Tibial artery (tissue), 4 donors: ENCODE measurements around the gene SLC16A10.

Experiments used
- DNase-seq, 2 donors: peaks; one replicate each; pipeline ENCODE4 v3.0.0-alpha.2; 2019
- H3K27ac ChIP-seq, 2 donors: fragments of 200-600 bp; sonication (generic) in 1 of 2; 1 replicate in 1 of 2; 2 replicates in 1 of 2; pipeline ENCODE4 v1.5.1; 2018 to 2019; ENCODE audit warnings: mild to moderate bottlenecking in 1 of 2
- H3K27me3 ChIP-seq, 2 donors: fragments of 200-600 bp; sonication (generic) in 1 of 2; one replicate each; pipeline versions ENCODE4 v1.5.1 to v1.6.0; 2016 to 2019
- H3K36me3 ChIP-seq, 3 donors: fragments of 200-600 bp; sonication (generic) in 2 of 3; one replicate each; pipeline ENCODE4 v1.5.1; 2016 to 2019; ENCODE audit warnings: mild to moderate bottlenecking in 2 of 3
- H3K4me1 ChIP-seq, 4 donors: fragments of 200-600 bp; sonication (generic) in 2 of 4; 1 replicate in 3 of 4; 2 replicates in 1 of 4; pipeline ENCODE4 v1.5.1; 2016 to 2019
- H3K4me3 ChIP-seq, 2 donors: fragments of 200-600 bp; sonication (generic) in 1 of 2; 1 replicate in 1 of 2; 2 replicates in 1 of 2; pipeline ENCODE4 v1.5.1; 2018 to 2019; ENCODE audit warnings: mild to moderate bottlenecking in 2 of 2
- H3K9me3 ChIP-seq, 3 donors: fragments of 200-600 bp; sonication (generic) in 1 of 3; one replicate each; pipeline ENCODE4 v1.5.1; 2016 to 2019
- intact Hi-C: fragments of 100-400 bp; cut with DNase I; formaldehyde crosslinking; loops from one replicate; pipeline ENCODE4 v1.15.0; 2023; ENCODE audit warnings: low total_unique reads
- TF ChIP-seq, protein P1 (sequence below), 2 experiments: fragments of 200-600 bp in 1 of 2; fragments of 450-650 bp in 1 of 2; IDR thresholded peaks; one replicate each; pipeline ENCODE4 v1.5.1; 2017 to 2019; ENCODE audit warnings: antibody characterized with exemption in 2 of 2, mild to moderate bottlenecking in 1 of 2, moderate library complexity in 1 of 2

Gene SLC16A10

DNA sequence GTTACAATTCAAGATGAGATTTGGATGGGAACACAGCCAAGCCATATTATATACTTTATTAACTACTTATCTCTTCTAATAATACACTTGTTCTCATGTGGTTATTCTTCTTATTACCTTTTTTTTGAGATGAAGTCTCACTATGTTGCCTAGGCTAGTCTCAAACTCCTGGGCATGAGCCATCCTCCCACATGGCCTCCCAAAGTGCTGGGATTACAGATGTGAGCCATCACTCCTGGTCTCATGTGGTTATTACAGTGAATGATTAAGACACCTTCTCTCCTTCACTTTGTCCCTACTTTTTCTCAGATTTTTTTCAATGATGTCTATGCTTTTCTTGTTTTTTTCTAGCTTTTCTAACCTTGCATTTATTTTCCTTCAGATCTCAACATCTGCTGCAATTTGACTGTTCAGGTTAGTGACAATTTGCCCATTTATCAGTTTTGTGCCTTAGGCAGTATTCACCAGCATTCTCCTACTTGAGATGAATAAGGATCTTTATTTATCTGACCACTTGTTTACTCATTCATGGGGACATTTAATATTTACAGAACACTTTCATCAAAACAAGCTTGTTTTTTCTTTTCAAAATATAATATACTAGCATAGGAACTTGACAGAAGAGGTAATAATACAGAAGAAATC is 105.7 kb downstream of the SLC16A10 start:
- Histone ChIP-seq H3K36me3 (no peaks in the 10 kb centered on the region), H3K9me3 (no peaks in the 10 kb centered on the region), H3K4me3 (no peak overlapping the region), H3K4me1 (no peaks in the 10 kb centered on the region), H3K27ac (no peak overlapping the region), H3K27me3 (no peaks in the 10 kb centered on the region)
- TF ChIP-seq, protein P1, sequence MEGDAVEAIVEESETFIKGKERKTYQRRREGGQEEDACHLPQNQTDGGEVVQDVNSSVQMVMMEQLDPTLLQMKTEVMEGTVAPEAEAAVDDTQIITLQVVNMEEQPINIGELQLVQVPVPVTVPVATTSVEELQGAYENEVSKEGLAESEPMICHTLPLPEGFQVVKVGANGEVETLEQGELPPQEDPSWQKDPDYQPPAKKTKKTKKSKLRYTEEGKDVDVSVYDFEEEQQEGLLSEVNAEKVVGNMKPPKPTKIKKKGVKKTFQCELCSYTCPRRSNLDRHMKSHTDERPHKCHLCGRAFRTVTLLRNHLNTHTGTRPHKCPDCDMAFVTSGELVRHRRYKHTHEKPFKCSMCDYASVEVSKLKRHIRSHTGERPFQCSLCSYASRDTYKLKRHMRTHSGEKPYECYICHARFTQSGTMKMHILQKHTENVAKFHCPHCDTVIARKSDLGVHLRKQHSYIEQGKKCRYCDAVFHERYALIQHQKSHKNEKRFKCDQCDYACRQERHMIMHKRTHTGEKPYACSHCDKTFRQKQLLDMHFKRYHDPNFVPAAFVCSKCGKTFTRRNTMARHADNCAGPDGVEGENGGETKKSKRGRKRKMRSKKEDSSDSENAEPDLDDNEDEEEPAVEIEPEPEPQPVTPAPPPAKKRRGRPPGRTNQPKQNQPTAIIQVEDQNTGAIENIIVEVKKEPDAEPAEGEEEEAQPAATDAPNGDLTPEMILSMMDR (IDR thresholded peaks at IDR 0.05), result no peak
- DNase-seq, result no peak
- intact Hi-C loops, result no loop called here

DNA sequence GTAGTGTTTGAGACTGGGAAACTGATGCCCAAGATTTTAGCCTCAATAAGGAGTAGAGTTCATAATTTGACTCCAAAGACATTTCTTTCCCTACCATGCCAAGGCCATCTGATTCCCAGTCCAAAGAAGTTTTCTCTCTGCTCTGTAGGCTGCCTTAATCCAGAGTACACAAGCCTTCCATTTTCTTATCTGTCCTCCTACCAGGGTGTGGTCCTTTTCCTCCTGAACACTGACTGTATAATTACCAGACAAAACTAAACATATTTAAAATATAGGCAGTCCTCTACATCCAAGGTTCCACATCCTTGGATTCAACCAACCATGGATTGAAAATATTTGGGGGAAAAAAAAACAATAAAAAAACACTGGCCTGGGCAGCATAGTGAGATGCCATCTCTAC is 108.4 kb downstream of the SLC16A10 start:
- Histone ChIP-seq H3K9me3 (no peaks in the 10 kb centered on the region), H3K36me3 (no peaks in the 10 kb centered on the region)

DNA sequence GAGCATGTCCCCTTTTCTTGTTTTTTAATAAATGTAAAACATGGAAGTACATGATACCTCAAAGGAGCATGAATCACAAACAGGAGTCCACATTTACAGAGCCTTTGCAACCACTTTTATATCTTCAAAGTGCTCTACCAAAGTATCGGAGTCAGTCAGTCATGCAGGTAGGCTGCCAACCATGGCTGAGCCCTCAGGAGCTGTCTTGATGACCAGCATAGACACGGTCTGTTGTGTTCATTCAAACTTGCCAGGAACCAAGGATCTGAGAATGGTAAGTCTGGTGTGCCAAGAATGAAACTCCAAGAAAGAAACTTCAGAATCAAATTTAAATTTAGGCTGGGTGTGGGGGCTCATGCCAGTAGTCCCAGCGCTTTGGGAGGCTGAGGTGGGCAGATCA is 111.5 kb downstream of the SLC16A10 start:
- Histone ChIP-seq H3K27me3 (no peaks in the 10 kb centered on the region), H3K4me1 (no peaks in the 10 kb centered on the region), H3K36me3 (no peaks in the 10 kb centered on the region), H3K4me3 (no peak overlapping the region), H3K27ac (no peak overlapping the region), H3K9me3 (no peaks in the 10 kb centered on the region)
- intact Hi-C loops, result no loop called here
- TF ChIP-seq, protein P1 (IDR thresholded peaks at IDR 0.05), result no peak
- no peak for DNase-seq

More for the DNA sequence above, 108.4 kb downstream of the SLC16A10 start:
- TF ChIP-seq, protein P1 (IDR thresholded peaks at IDR 0.05), result no peak
- no peak for DNase-seq
- Histone ChIP-seq H3K4me3 (no peak overlapping the region), H3K27me3 (no peaks in the 10 kb centered on the region), H3K27ac (no peak overlapping the region), H3K4me1 (no peaks in the 10 kb centered on the region)
- intact Hi-C loops, result no loop called here

DNA sequence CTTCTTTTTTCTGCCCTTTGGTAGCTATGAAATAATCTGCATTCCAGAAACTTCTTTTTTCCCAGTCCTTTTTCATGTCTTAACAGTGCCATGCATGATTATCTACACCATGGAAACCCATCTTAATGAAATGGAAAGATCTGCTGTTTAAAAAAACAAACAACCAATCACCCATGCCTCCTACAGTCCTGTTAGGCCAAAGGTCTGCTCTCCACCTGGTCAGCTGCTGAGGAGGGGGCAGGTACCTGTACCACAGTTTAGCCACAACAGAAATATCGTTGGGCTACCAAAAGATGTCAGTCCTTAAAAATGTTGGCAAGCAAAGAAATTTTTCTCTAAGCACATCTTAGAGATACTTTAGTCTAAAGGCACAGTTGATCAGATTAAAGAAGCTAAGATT is 112.6 kb downstream of the SLC16A10 start:
- intact Hi-C loops, result no loop called here
- H3K9me3 ChIP-seq, result no peaks in the 10 kb centered on the region
- no peak overlapping the region for H3K4me3 ChIP-seq
- H3K36me3 ChIP-seq, result no peaks in the 10 kb centered on the region
- TF ChIP-seq, protein P1 (IDR thresholded peaks at IDR 0.05), result no peak
- peaks cover 0 to 4% (median 0%) of the 10 kb centered on the region in 4 donors for H3K4me1 ChIP-seq
- no peak overlapping the region for H3K27ac ChIP-seq
- H3K27me3 ChIP-seq, result no peaks in the 10 kb centered on the region
- DNase-seq, result no peak

DNA sequence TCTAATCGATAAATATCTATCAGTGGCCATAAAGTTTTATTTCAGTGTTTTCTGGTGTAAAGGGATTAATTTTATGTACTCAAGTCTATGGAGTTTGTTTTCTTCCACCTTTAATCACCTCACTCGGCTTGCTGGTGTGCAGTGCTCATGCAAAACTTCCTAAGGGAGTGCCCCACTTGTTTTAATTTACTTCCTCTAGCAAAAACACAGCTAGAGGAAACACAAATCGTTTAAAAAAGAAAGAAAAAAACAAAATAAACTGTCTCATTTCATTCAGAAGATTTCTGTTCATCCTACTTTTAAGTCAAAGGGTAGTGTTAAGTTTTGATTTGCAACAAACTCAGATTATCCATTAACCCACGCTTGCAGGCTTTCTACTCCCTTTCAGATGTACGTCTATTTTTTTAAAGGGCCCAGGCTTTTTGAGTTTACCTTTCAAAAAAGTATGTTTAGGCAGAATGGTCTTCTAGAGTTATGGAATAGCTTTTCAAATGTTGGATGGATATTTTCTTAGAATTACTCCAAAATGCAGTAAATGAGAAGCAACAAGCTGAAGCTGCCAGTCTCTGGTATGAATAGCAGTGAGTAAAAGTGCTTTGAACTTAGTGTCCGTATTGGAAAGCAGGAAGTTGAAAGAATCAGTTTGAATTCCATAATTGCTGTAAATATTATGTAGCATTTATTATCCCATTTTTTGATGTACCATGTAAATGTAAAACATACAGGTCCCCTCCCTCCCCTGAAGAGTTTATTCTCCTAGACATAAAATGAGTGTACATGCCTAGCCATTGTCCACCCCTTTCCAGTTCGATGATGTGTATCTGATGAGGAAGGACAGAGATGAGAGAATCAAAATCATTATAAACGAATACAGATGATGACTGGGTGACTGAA is 113.3 kb downstream of the SLC16A10 start:
- H3K27ac ChIP-seq, result no peak overlapping the region

More for the DNA sequence above, 113.3 kb downstream of the SLC16A10 start:
- Histone ChIP-seq H3K36me3 (no peaks in the 10 kb centered on the region), H3K27me3 (no peaks in the 10 kb centered on the region), H3K4me3 (no peak overlapping the region), H3K4me1 (peaks cover 0 to 4% (median 0%) of the 10 kb centered on the region in 4 donors), H3K9me3 (no peaks in the 10 kb centered on the region)
- DNase-seq, result no peak
- intact Hi-C loops, result no loop called here
- TF ChIP-seq, protein P1 (IDR thresholded peaks at IDR 0.05), result no peak
